Measurements from ENCODE around the gene GALNTL6. TPM values are rescaled to one million over a fixed set of nuclear protein-coding genes. Genes with fewer than 3 reads are reported as not detected.

Gene GALNTL6
- total and polyA plus RNA-seq, 8 donors: 0.13 to 0.41 (median 0.21) TPM; not detected in 4

DNA sequence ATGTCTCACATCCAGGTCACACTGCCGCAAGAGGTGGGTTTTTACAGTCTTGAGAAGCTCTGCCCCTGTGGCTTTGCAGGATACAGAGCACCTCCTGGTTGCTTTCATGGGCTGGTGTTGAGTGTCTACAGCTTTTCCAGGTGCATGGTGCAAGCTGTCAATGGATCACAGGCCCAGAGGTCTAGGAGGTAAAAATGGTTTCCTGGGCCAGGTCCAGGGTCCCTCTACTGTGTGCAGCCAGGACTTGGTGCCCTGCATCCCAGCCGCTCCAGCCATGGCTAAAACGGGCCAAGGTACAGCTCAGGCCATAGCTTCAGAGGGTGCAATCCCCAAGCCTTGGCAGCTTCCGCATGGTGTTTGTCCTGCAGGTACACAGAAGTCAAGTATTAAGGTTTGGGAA, 921.4 kb downstream of the GALNTL6 start:
- no peaks in the 10 kb centered on the region for H3K36me3 ChIP-seq
- TF ChIP-seq, protein P1, sequence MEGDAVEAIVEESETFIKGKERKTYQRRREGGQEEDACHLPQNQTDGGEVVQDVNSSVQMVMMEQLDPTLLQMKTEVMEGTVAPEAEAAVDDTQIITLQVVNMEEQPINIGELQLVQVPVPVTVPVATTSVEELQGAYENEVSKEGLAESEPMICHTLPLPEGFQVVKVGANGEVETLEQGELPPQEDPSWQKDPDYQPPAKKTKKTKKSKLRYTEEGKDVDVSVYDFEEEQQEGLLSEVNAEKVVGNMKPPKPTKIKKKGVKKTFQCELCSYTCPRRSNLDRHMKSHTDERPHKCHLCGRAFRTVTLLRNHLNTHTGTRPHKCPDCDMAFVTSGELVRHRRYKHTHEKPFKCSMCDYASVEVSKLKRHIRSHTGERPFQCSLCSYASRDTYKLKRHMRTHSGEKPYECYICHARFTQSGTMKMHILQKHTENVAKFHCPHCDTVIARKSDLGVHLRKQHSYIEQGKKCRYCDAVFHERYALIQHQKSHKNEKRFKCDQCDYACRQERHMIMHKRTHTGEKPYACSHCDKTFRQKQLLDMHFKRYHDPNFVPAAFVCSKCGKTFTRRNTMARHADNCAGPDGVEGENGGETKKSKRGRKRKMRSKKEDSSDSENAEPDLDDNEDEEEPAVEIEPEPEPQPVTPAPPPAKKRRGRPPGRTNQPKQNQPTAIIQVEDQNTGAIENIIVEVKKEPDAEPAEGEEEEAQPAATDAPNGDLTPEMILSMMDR (IDR thresholded peaks at IDR 0.05): no peak
- no peaks in the 10 kb centered on the region for H3K4me1 ChIP-seq
- ATAC-seq (no peak), DNase-seq (no peak), FAIRE-seq (no peak)
- no peaks in the 10 kb centered on the region for H3K9me3 ChIP-seq
- H3K4me3 ChIP-seq: no peak overlapping the region
- no peak overlapping the region for H3K27ac ChIP-seq
- intact Hi-C loops (cut with DNase I): no loop called here
- WGBS, 2 donors: 65 to 78% methylated on average over 4 of the region's 4 CpGs
- no peaks in the 10 kb centered on the region for H3K27me3 ChIP-seq

DNA sequence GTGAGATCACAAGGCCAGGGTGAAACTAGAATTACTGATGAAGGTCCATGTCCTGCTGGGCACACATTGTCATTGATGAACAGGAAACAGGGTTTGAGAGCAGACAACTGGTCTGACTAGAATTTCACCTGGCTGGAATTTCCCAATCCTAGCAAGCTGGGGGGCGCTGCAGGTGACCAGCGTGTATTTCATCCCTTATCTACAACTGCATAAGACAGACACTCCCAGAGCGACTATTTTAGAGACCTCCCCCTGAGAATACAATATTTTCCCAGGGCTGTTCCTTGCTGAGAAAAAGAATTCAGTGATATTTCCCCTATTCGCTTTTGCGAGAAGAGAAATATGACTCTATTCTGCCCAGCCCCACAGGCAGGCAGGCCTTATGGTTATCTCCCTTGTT, 922.8 kb downstream of the GALNTL6 start:
- intact Hi-C loops (cut with DNase I): no loop called here
- ATAC-seq (no peak), DNase-seq (no peak), FAIRE-seq (no peak)
- TF ChIP-seq, protein P1 (IDR thresholded peaks at IDR 0.05): no peak
- no peaks in the 10 kb centered on the region for H3K9me3 ChIP-seq
- H3K36me3 ChIP-seq: no peaks in the 10 kb centered on the region
- H3K27me3 ChIP-seq: no peaks in the 10 kb centered on the region
- no peak overlapping the region for H3K27ac ChIP-seq
- WGBS, 2 donors: 69 to 80% methylated on average over 5 of the region's 5 CpGs
- H3K4me1 ChIP-seq: no peaks in the 10 kb centered on the region
- no peak overlapping the region for H3K4me3 ChIP-seq

- 48 to 64% methylated on average over 1 of the region's 1 CpG for WGBS, 2 donors
- H3K4me1 ChIP-seq: no peaks in the 10 kb centered on the region
- TF ChIP-seq, protein P1 (IDR thresholded peaks at IDR 0.05): no peak
- no peak overlapping the region for H3K4me3 ChIP-seq
- FAIRE-seq: no peak
- H3K9me3 ChIP-seq: no peaks in the 10 kb centered on the region
- no peaks in the 10 kb centered on the region for H3K27me3 ChIP-seq
- ATAC-seq: no peak
- H3K27ac ChIP-seq: no peak overlapping the region
- H3K36me3 ChIP-seq: no peaks in the 10 kb centered on the region
- intact Hi-C loops (cut with DNase I): no loop called here
- no peak for DNase-seq
These were observed 927.2 kb downstream of the GALNTL6 start for GRCh38 chr4:172740434-172740833.

DNA sequence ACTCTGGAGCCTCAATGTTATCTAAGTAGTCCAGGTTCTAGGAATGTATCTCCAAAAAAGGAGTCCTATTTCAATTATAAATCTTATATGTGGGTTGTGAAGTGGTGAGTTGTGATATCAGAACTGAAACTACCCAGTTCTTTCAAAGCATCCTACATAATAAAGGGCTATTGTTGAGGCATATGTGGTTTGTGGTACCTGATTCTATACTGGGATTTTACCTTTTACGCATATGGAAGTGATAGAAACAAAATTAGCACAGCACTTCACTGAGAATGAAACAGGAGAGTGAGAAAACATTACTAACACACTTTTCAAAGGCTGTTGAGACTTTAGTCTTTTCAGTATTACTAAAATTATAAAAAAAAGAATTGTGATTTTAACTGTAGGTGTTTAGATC, 937.7 kb downstream of the GALNTL6 start:
- TF ChIP-seq, protein P1 (IDR thresholded peaks at IDR 0.05): no peak
- FAIRE-seq (no peak), ATAC-seq (no peak), DNase-seq (no peak)
- no peaks in the 10 kb centered on the region for H3K36me3 ChIP-seq
- H3K9me3 ChIP-seq: no peaks in the 10 kb centered on the region
- H3K4me1 ChIP-seq: no peaks in the 10 kb centered on the region
- 49 to 71% methylated on average over 1 of the region's 1 CpG for WGBS, 2 donors
- intact Hi-C loops (cut with DNase I): no loop called here
- no peak overlapping the region for H3K27ac ChIP-seq
- H3K27me3 ChIP-seq: no peaks in the 10 kb centered on the region
- no peak overlapping the region for H3K4me3 ChIP-seq

GRCh38 chr4:172751550-172751949, 938.3 kb downstream of the GALNTL6 start:
- no peak for FAIRE-seq
- no peak overlapping the region for H3K27ac ChIP-seq
- ATAC-seq: no peak
- WGBS, 2 donors: 48 to 71% methylated on average over 2 of the region's 2 CpGs
- intact Hi-C loops (cut with DNase I): no loop called here
- H3K27me3 ChIP-seq: no peaks in the 10 kb centered on the region
- no peaks in the 10 kb centered on the region for H3K9me3 ChIP-seq
- TF ChIP-seq, protein P1 (IDR thresholded peaks at IDR 0.05): no peak
- no peak overlapping the region for H3K4me3 ChIP-seq
- no peak for DNase-seq
- no peaks in the 10 kb centered on the region for H3K4me1 ChIP-seq
- H3K36me3 ChIP-seq: no peaks in the 10 kb centered on the region

Data from pancreas (tissue), 10 donors.